Skeletal muscle satellite cell (primary cell): ENCODE results near the gene MTM1.
A peak's percentile ranks its signal among the peaks of the same experiment; 100 is the strongest.

ENCODE experiments used
- H3K27me3 ChIP-seq: 2 replicates; pipeline ENCODE4 v1.7.0; 2013; ENCODE audit warnings: low read length; ENCODE audit not compliant: control insufficient read depth, insufficient read depth
- H3K36me3 ChIP-seq: 2 replicates; pipeline ENCODE4 v1.7.0; 2013; ENCODE audit warnings: mild to moderate bottlenecking, control low read depth, low read length; ENCODE audit not compliant: insufficient read depth
- H3K4me1 ChIP-seq: 2 replicates; pipeline ENCODE4 v1.7.0; 2013; ENCODE audit warnings: low read length; ENCODE audit not compliant: control insufficient read depth, insufficient read depth
- H3K4me2 ChIP-seq: 2 replicates; pipeline ENCODE4 v1.7.0; 2013; ENCODE audit warnings: mild to moderate bottlenecking, low read length
- H3K4me3 ChIP-seq: 2 replicates; pipeline ENCODE4 v1.7.0; 2013; ENCODE audit warnings: low read length
- H3K9ac ChIP-seq: 2 replicates; pipeline ENCODE4 v1.7.0; 2013; ENCODE audit warnings: mild to moderate bottlenecking, low read depth, low read length, moderate library complexity
- H3K9me3 ChIP-seq: replicated peaks from 2 replicates; pipeline ENCODE4 v1.7.0; 2013; ENCODE audit warnings: mild to moderate bottlenecking, control low read depth, low read length

MTM1 gene

DNA sequence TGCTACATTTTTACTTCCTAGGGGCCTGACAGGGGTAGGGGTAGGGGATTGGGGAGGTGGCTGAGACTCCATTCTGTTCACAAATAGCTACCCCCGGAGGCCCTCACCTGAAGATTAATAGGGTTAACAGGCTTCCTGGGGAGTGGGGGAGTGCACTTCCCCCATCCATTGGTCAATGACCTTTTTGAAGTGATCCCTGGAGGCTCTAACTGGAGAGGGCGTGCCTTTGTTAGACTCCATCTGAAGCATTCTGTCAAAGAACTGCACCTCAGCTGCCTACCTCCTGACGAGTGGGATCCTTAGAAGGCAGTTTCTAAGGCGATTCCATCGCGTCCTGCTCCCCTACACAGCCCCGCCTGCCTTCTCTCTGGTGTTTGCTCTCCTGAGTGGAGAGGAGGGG lies 10.0 kb upstream of the MTM1 start:
- Histone ChIP-seq H3K4me1 (no peaks in the 10 kb centered on the region), H3K36me3 (no peaks in the 10 kb centered on the region), H3K9me3 (no peaks in the 10 kb centered on the region), H3K9ac (no peak overlapping the region), H3K4me2 (no peak overlapping the region), H3K27me3 (peaks cover 7% of the 10 kb centered on the region), H3K4me3 (no peak overlapping the region)

DNA sequence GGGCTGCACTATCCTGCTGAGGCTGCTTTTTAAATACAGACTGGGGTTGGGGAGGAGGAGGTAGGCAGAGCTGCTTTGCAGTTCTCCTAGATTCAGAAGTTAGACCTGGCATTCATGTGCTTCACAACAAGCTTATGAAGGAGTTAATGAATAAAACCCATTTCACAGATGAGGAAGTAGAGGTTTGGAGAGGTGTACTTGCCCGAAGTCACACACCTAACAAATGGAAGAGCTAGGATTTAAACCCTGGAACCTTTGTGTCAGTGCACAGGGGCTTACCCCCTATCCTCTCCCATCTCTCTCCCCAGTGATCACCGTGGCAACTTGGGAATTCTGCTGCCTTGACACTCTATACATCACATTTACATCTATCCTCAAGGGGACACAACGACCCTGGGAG lies 3.6 kb upstream of the MTM1 start:
- Histone ChIP-seq H3K4me2 (no peak overlapping the region), H3K9me3 (no peaks in the 10 kb centered on the region), H3K4me1 (peaks cover 5% of the 10 kb centered on the region), H3K27me3 (no peaks in the 10 kb centered on the region), H3K4me3 (no peak overlapping the region), H3K36me3 (no peaks in the 10 kb centered on the region), H3K9ac (no peak overlapping the region)

DNA sequence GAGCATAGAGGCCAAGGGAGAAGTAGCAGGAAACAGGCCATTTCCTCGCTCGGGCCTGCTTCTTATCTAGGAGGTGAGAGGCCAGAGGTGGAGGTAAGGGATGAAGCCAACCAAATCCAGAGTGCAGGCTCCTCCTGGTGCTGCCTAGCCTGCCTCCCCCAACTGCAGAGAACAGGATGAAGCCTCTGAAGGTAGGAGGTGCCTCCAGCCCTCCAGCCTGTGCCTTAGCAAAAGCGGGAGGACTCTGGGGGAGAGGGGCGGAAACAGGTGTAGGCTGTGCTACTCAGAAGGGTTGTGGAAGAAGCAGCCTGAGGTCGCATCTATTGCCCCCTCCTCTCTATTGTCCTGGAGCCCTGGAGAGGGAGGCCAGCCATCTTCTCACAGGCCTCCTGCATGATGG lies 2.9 kb upstream of the MTM1 start:
- Histone ChIP-seq H3K36me3 (no peaks in the 10 kb centered on the region), H3K4me3 (no peak overlapping the region), H3K4me1 (peaks cover 5% of the 10 kb centered on the region)

GRCh38 chrX:150566734-150567182 lies 1.7 kb upstream of the MTM1 start:
- Histone ChIP-seq H3K9ac (no peak overlapping the region), H3K4me2 (no peak overlapping the region), H3K4me3 (no peak overlapping the region), H3K9me3 (no peaks in the 10 kb centered on the region), H3K36me3 (no peaks in the 10 kb centered on the region), H3K4me1 (peaks cover 5% of the 10 kb centered on the region), H3K27me3 (no peaks in the 10 kb centered on the region)

More for the DNA sequence above, 2.9 kb upstream of the MTM1 start:
- H3K4me2 ChIP-seq, result no peak overlapping the region
- no peaks in the 10 kb centered on the region for H3K27me3 ChIP-seq
- no peaks in the 10 kb centered on the region for H3K9me3 ChIP-seq
- H3K9ac ChIP-seq, result no peak overlapping the region

DNA sequence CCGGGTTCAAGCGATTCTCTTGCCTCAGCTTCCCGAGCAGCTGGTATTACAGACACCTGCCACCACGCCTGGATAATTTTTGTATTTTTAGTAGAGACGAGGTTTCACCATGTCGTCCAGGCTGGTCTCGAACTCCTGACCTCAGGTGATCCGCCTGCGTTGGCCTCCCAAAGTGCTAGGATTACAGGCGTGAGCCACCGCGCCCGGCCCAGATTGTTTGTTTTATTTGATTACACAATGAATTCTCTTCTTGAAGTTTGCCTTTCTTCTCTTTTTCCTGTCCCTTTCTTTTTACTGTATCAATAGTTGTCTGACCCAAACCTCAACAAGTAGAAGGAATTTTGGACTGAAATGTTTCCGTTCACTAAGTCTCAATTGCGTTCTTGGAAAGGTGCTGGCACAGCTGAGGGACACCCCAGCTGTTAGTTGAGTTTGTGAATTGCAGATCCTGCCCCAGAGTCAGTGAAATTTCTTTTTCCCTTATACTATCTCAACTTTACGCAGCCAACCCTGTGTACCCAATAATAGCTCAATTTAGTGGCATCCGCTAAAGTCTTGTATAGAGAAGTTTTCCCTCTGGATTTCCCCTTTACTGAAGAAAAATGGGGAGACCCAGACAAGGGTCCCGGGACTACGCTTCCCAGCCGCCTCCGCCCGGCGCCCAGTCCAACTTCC lies 639 bp upstream of the MTM1 start:
- peak overlapping the region; percentile 58 for H3K4me3 ChIP-seq
- no peaks in the 10 kb centered on the region for H3K36me3 ChIP-seq

DNA sequence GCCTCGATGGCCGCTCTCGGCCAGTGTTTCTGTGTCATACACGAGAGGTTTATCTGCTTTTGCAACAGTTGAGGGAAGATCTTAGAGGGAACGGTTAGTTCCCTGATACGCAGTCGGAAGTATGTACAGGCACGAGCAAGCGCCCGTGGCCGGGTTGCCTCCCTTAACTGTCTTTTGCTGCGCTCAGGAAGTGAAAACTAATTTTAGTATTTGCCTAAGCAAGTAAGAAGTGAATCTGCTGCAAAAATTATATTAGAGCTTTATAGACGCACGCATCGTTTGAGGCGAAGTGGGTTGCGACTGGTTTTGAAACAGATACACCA lies 695 bp downstream of the MTM1 start:
- Histone ChIP-seq H3K4me1 (peaks cover 5% of the 10 kb centered on the region), H3K27me3 (no peaks in the 10 kb centered on the region), H3K9ac (peak overlapping the region; percentile 79), H3K4me3 (peak overlapping the region; percentile 84), H3K36me3 (no peaks in the 10 kb centered on the region), H3K4me2 (peak overlapping the region; percentile 82), H3K9me3 (no peaks in the 10 kb centered on the region)

More for the DNA sequence above, 639 bp upstream of the MTM1 start:
- H3K27me3 ChIP-seq, result no peaks in the 10 kb centered on the region
- H3K4me1 ChIP-seq, result peaks cover 5% of the 10 kb centered on the region
- H3K9ac ChIP-seq, result no peak overlapping the region
- H3K9me3 ChIP-seq, result no peaks in the 10 kb centered on the region
- H3K4me2 ChIP-seq, result peak overlapping the region; percentile 68

- Histone ChIP-seq H3K4me3 (no peak overlapping the region), H3K9ac (no peak overlapping the region), H3K27me3 (no peaks in the 10 kb centered on the region), H3K9me3 (no peaks in the 10 kb centered on the region), H3K4me2 (peak overlapping the region; percentile 5), H3K4me1 (peaks cover 5% of the 10 kb centered on the region), H3K36me3 (no peaks in the 10 kb centered on the region)
Observed at GRCh38 chrX:150570512-150570911, 2.1 kb downstream of the MTM1 start.

GRCh38 chrX:150572206-150572605 lies 3.8 kb downstream of the MTM1 start:
- Histone ChIP-seq H3K4me1 (peaks cover 9% of the 10 kb centered on the region), H3K9me3 (no peaks in the 10 kb centered on the region), H3K9ac (no peak overlapping the region), H3K36me3 (no peaks in the 10 kb centered on the region), H3K27me3 (no peaks in the 10 kb centered on the region), H3K4me3 (no peak overlapping the region), H3K4me2 (no peak overlapping the region)

GRCh38 chrX:150573106-150573505 lies 4.7 kb downstream of the MTM1 start:
- H3K9me3 ChIP-seq, result no peaks in the 10 kb centered on the region
- no peaks in the 10 kb centered on the region for H3K27me3 ChIP-seq
- no peak overlapping the region for H3K9ac ChIP-seq
- H3K4me2 ChIP-seq, result no peak overlapping the region
- no peak overlapping the region for H3K4me3 ChIP-seq
- peaks cover 9% of the 10 kb centered on the region for H3K4me1 ChIP-seq
- no peaks in the 10 kb centered on the region for H3K36me3 ChIP-seq

GRCh38 chrX:150573702-150574101 lies 5.3 kb downstream of the MTM1 start:
- no peak overlapping the region for H3K4me3 ChIP-seq
- H3K4me1 ChIP-seq, result peaks cover 9% of the 10 kb centered on the region
- no peak overlapping the region for H3K4me2 ChIP-seq
- no peak overlapping the region for H3K9ac ChIP-seq
- H3K9me3 ChIP-seq, result no peaks in the 10 kb centered on the region
- no peaks in the 10 kb centered on the region for H3K36me3 ChIP-seq
- H3K27me3 ChIP-seq, result no peaks in the 10 kb centered on the region

GRCh38 chrX:150574559-150575418 lies 6.4 kb downstream of the MTM1 start:
- peaks cover 5% of the 10 kb centered on the region for H3K4me1 ChIP-seq
- no peaks in the 10 kb centered on the region for H3K36me3 ChIP-seq
- H3K4me2 ChIP-seq, result no peak overlapping the region
- no peak overlapping the region for H3K4me3 ChIP-seq
- no peaks in the 10 kb centered on the region for H3K27me3 ChIP-seq
- no peaks in the 10 kb centered on the region for H3K9me3 ChIP-seq
- H3K9ac ChIP-seq, result no peak overlapping the region

DNA sequence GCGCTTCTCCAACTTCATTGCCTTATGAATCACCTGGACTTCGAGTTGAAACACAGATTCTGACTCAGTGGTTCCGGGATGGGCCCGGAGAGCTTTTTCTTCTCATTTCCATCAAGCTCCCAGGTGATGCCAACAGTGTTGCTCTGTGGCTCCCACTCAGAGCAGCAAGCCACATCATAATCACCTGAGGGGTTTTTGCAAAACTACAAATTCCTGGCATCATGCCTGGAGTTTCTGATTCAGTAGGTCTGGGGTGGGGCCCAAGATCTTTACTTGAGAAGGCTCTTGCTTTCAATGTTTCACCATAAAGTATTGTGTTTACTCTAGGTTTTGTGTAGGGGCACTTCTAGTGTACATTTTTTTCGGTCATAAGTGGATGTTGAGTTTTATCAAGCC lies 7.0 kb downstream of the MTM1 start:
- H3K4me1 ChIP-seq, result peaks cover 4% of the 10 kb centered on the region
- no peaks in the 10 kb centered on the region for H3K36me3 ChIP-seq
- no peak overlapping the region for H3K9ac ChIP-seq
- H3K9me3 ChIP-seq, result no peaks in the 10 kb centered on the region
- no peak overlapping the region for H3K4me3 ChIP-seq
- H3K4me2 ChIP-seq, result no peak overlapping the region
- no peaks in the 10 kb centered on the region for H3K27me3 ChIP-seq
